GM10248 (cell line): ENCODE data around the gene ZNF143.
A peak's percentile ranks its signal among the peaks of the same experiment; 100 is the strongest.

Source experiments
- CTCF ChIA-PET: fragments of 300-600 bp; sonication (Branson Sonifier 250); formaldehyde crosslinking; extraction: SDS; loops from one replicate; lab custom pipeline; 2021; ENCODE audit warnings: antibody characterized with exemption; lab: Yijun Ruan, JAX
- POLR2A ChIA-PET: fragments of 350-650 bp; sonication (Branson Sonifier 250); formaldehyde crosslinking; extraction: SDS; loops from one replicate; lab custom pipeline; 2020; ENCODE audit warnings: antibody characterized with exemption; lab: Yijun Ruan, JAX
- DNase-seq: peaks from one replicate; pipeline ENCODE4 v3.0.0; 2012; ENCODE audit errors: extremely low spot score
- TF ChIP-seq, protein P1 (sequence below): IDR thresholded peaks from 2 replicates; pipeline ENCODE4 v1.5.1; 2012; ENCODE audit warnings: mild to moderate bottlenecking, low read depth; ENCODE audit errors: extremely low read depth, missing control alignments, control extremely low read depth

Gene ZNF143

DNA sequence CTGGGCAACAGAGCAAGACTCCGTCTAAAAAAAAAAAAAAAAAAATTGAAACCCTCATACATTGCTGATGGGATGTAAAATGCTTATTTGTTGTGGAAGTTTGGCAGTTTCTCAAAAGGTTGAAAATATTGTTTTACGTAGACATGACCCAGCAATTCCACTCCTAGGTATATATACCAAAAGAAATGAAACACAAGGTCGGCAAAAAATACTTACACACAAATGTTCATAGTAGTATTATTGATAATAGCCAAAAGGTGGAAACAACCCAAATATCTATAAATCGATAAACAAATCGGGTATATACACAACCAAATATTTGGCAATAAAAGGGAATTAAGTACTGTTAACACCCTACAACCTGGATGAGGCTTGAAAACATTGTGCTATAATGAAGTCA lies 5.1 kb upstream of the ZNF143 start:
- POLR2A ChIA-PET, result interaction anchor here (0.6 kb wide), 1 partner anchor 26 kb away, joined by 3 read pairs; no protein-coding TSS in a partner anchor
- no peak for DNase-seq
- TF ChIP-seq, protein P1, sequence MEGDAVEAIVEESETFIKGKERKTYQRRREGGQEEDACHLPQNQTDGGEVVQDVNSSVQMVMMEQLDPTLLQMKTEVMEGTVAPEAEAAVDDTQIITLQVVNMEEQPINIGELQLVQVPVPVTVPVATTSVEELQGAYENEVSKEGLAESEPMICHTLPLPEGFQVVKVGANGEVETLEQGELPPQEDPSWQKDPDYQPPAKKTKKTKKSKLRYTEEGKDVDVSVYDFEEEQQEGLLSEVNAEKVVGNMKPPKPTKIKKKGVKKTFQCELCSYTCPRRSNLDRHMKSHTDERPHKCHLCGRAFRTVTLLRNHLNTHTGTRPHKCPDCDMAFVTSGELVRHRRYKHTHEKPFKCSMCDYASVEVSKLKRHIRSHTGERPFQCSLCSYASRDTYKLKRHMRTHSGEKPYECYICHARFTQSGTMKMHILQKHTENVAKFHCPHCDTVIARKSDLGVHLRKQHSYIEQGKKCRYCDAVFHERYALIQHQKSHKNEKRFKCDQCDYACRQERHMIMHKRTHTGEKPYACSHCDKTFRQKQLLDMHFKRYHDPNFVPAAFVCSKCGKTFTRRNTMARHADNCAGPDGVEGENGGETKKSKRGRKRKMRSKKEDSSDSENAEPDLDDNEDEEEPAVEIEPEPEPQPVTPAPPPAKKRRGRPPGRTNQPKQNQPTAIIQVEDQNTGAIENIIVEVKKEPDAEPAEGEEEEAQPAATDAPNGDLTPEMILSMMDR, result no peak
- CTCF ChIA-PET, result interaction anchor here (0.6 kb wide), 1 partner anchor 287 kb away, joined by 3 read pairs; no protein-coding TSS in a partner anchor

DNA sequence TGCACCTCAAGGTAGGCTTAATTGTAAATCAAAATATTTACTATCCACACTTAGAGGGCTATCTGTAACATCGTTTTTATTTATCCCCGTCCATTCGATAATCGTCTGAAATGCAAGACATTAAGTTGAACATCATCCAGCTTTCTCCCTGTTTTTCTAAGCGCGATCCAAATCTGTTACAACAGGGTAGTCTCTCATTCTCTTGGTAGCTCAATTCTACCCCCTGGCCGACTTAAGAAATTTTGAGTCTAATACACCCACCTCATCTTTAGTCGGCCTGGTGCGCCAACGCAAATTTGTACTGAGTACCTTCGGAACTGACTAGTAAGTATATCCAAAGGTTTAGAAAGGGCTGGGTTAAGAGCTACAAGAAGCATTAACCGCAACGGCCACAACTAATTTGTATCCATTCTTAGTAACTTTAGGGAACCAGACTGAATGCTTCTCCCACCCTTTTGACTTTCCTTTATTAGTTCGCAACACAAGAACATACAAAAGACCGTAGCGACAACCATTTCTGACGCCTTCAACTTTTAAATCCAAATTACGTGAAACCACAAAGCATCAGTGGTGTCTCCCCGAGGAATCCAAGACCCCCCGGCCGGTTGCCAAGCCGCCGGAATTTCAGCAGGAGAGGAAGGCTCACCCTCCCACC lies 1.0 kb upstream of the ZNF143 start:
- TF ChIP-seq, protein P1, result no peak
- DNase-seq, result no peak
- ChIA-PET CTCF (interaction anchor here (0.7 to 2.6 kb wide), 11 partner anchors 15 to 289 kb away, joined by 3 to 10 read pairs (median 3); no protein-coding TSS in a partner anchor), POLR2A (interaction anchor here (0.5 to 2.0 kb wide), 9 partner anchors 8 to 185 kb away, joined by 3 to 10 read pairs (median 5); partner anchors contain the start of genes IPO7 and WEE1)

DNA sequence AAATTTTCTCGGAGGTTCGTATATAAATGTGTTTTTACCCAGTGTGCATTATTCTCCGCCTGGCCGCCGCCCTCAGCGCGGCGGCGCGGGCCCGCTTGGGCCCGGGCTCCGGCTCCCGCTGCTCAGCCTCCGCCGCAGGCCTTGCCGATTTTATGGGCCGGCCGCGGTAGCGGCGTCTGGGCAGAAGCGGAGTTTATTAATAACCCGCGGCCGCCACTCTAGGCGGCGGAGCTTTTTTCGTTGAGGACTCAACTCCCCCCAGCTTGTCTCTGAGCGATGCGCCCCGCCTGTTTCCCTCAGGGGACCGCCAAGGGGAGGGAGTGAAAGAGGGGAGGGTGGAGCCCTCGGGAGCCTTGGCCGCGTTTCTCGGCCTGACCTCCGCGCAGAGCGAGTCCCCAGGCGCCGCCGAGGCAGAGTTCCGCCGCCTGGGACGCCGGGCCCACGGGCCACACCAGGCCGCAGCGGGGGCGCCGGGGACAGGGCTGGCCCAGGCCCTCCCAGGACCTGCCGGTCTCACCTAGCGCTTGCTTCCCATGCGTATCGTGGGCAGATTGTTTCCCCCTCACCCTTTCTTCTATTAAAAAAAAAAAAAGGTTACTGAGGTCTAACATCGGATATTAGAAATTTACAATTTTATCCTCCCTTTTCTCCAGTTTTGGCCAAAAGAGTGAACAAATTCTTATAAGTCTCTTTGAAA lies 399 bp downstream of the ZNF143 start:
- peak; percentile 86 for DNase-seq
- POLR2A ChIA-PET, result interaction anchor here (0.6 to 2.0 kb wide), 15 partner anchors 10 to 317 kb away, joined by 3 to 10 read pairs (median 5); partner anchors contain the start of genes IPO7 and WEE1
- CTCF ChIA-PET, result interaction anchor here (0.9 to 2.6 kb wide), 5 partner anchors 13 to 287 kb away, joined by 3 to 10 read pairs (median 4); no protein-coding TSS in a partner anchor
- TF ChIP-seq, protein P1, result no peak

DNA sequence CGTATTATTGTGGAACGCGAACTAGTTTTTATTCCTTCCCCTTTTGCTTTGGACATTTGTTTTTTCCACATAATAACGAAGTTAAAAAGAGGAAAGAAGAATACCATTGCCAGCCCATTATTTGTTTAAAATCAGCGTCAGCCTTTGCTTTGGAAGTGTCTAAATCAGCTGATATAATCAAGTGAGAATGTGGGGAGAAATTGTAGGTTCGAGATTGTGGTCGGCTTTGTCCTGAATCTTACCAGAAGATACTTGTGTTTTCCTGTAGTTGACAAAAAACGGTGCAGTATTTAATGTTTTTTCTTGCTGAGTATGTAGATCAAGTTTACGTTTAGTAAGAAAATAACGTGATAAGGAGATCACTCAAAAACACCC lies 935 bp downstream of the ZNF143 start:
- ChIA-PET CTCF (interaction anchor here (0.9 to 1.5 kb wide), 2 partner anchors 13 to 115 kb away, joined by 3 to 5 read pairs; no protein-coding TSS in a partner anchor), POLR2A (interaction anchor here (0.6 to 1.7 kb wide), 8 partner anchors 12 to 317 kb away, joined by 3 to 8 read pairs (median 4); no protein-coding TSS in a partner anchor)
- DNase-seq, result no peak
- TF ChIP-seq, protein P1, result no peak

DNA sequence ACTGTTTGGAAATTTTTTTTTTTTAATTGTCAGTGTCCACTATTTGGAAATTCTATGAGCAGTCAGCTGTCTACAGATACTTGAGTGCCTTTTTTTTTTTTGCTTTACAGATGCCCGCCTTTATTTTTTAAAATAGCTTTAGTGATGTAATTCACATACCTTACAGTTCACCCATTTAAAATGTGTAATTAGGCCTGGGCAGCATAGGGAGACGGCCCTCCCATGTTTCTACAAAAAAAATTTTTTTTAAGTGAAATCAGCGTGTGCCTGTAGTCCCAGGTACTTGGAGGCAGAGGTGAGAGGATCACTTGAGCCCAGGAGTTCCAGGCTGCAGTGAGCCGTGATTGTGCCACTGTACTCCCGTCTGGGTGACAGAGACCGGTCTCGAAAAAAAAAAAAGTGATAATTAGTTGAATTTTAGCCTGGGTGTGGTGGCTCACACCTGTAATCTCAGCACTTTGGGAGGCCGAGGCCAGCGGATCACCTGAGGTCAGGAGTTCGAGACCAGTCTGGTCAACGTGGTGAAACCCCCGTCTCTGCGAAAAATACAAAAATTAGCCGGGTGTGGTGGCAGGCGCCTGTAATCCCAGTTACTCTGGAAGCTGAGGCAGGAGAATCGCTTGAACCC lies 1.5 kb downstream of the ZNF143 start:
- CTCF ChIA-PET, result interaction anchor here (0.9 kb wide), 1 partner anchor 13 kb away, joined by 3 read pairs; no protein-coding TSS in a partner anchor
- POLR2A ChIA-PET, result interaction anchor here (0.7 to 0.9 kb wide), 4 partner anchors 13 to 134 kb away, joined by 4 to 6 read pairs (median 5); no protein-coding TSS in a partner anchor
- DNase-seq, result no peak
- TF ChIP-seq, protein P1, result no peak
